Measurements from ENCODE around the gene UGDH. TPM values are rescaled to one million over a fixed set of nuclear protein-coding genes. Genes with fewer than 3 reads are reported as not detected.

Gene UGDH
- total and polyA plus RNA-seq, 9 of the 15 experiments (the other 6 are each of a cell fraction or from before 2014, with no cell fraction given) = 5.5 to 21.7 (median 16.2) TPM

DNA sequence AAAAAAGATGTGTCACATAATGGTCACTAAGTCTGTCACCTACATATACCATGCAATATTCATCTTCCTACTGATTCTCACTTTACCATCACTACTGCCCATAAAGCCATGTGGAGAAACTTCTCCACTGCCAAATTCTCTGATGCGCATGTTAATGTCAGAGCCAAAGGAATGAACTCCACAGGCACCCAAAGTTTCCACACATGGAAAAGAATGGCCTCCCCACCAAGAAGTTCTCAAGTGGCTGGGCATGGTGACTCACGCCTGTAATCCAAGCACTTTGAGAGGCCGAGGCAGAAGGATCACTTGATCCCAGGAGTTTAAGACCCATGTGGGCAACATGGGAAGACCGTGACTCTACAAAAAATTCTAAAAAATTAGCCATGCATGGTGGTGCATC is 43.8 kb upstream of the UGDH start:
- Histone ChIP-seq H3K9me3 (replicated peaks; ENCODE audit: control insufficient read depth, insufficient read depth, low read depth, low read length) (no peaks in the 10 kb centered on the region), H3K9me1 (ENCODE audit: control insufficient read depth, insufficient read depth, low read length) (no peaks in the 10 kb centered on the region), H3K36me3 (ENCODE audit: control insufficient read depth, insufficient read depth, low read length) (no peaks in the 10 kb centered on the region), H3K9ac (ENCODE audit: insufficient read depth in 1 of 2, low read depth in 2 of 2, low read length in 2 of 2) (no peak overlapping the region), H3K4me2 (ENCODE audit: insufficient read depth, low read length) (no peak overlapping the region), H3K4me3 (no peak overlapping the region), H3K27ac (ENCODE audit: extremely low read depth, low read depth, low read length) (no peak overlapping the region), H3K27me3 (ENCODE audit: control insufficient read depth in 2 of 2, insufficient read depth in 2 of 2, low read length in 2 of 2) (no peaks in the 10 kb centered on the region), H3K79me2 (ENCODE audit: control insufficient read depth, insufficient read depth, low read length) (no peaks in the 10 kb centered on the region), H3K4me1 (replicated peaks in 1 of 2; ENCODE audit: control insufficient read depth in 2 of 2, insufficient read depth in 2 of 2, low read length in 2 of 2) (no peaks in the 10 kb centered on the region; a peak in 1 of 5 replicates), H4K20me1 (replicated peaks; ENCODE audit: control insufficient read depth, insufficient read depth, low read length) (no peaks in the 10 kb centered on the region), H2AFZ (ENCODE audit: low read depth, low read length) (no peak overlapping the region)
- intact Hi-C loops (cut with micrococcal nuclease) (no loop called here), in situ Hi-C loops (cut with MboI) (no loop called here)
- ChIA-PET POLR2A (interaction anchor here (1.0 kb wide), 1 partner anchor 12 kb away, joined by 3 read pairs; no protein-coding TSS in a partner anchor), CTCF (ENCODE audit: low intra/inter-chr PET ratio) (no interaction called here)
- WGBS (ENCODE audit: insufficient coverage, low coverage, missing lambda C conversion rate) = 47% methylated on average over 4 of the region's 4 CpGs
- ATAC-seq = no peak
- no peak for FAIRE-seq
- BruUV-seq (replicated peaks) = no TSS peak
- DNase-seq (ENCODE audit: extremely low read depth in 1 of 4, low spot score in 3 of 4) = no peak
- TF ChIP-seq PHB2 (IDR thresholded peaks at IDR 0.05; ENCODE audit: low read depth) = no peak

DNA sequence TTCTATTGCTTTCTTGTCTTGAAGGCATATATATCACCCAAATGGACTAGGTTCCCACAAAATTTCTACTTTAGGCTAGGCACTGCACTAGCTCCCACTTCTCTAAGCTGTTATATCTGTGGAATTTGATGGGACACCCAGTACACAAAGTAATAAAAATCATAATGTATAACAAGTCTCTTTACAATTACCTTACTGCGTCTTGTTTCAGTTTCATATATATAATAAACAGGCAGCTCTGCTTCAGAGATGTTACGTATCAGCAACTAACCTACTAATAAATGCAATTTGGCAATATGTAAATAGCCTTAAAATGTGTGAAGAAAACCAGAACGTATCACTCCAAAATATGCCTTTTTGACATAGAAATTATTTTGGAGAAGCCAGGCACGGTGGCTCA is 42.0 kb upstream of the UGDH start:
- BruUV-seq (replicated peaks) = no TSS peak
- 61% methylated on average over 4 of the region's 4 CpGs for WGBS (ENCODE audit: insufficient coverage, low coverage, missing lambda C conversion rate)
- H4K20me1 ChIP-seq (replicated peaks; ENCODE audit: control insufficient read depth, insufficient read depth, low read length) = no peaks in the 10 kb centered on the region
- FAIRE-seq (no peak), ATAC-seq (no peak), DNase-seq (ENCODE audit: extremely low read depth in 1 of 4, low spot score in 3 of 4) (no peak)
- ChIA-PET CTCF (ENCODE audit: low intra/inter-chr PET ratio) (no interaction called here), POLR2A (interaction anchor here (0.5 kb wide), 1 partner anchor 70 kb away, joined by 3 read pairs; the partner anchor contains the start of gene SMIM14)
- H3K4me3 ChIP-seq = no peak overlapping the region
- TF ChIP-seq IFI16 (CRISPR knock-in tag; IDR thresholded peaks at IDR 0.05) (no peak), ZNF316 (IDR thresholded peaks at IDR 0.05) (no peak), SMARCC2 (IDR thresholded peaks at IDR 0.05; ENCODE audit: low read depth) (no peak), BACH1 (tag; IDR thresholded peaks at IDR 0.05) (no peak), ZNF253 (CRISPR knock-in tag; conservative IDR thresholded peaks at IDR 0.05) (no peak), NBN (IDR thresholded peaks at IDR 0.05; ENCODE audit: low read depth) (no peak)
- TF ChIP-seq, protein P1, sequence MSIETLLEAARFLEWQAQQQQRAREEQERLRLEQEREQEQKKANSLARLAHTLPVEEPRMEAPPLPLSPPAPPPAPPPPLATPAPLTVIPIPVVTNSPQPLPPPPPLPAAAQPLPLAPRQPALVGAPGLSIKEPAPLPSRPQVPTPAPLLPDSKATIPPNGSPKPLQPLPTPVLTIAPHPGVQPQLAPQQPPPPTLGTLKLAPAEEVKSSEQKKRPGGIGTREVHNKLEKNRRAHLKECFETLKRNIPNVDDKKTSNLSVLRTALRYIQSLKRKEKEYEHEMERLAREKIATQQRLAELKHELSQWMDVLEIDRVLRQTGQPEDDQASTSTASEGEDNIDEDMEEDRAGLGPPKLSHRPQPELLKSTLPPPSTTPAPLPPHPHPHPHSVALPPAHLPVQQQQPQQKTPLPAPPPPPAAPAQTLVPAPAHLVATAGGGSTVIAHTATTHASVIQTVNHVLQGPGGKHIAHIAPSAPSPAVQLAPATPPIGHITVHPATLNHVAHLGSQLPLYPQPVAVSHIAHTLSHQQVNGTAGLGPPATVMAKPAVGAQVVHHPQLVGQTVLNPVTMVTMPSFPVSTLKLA (conservative IDR thresholded peaks at IDR 0.05) = 0 out of 4 replicates have a peak, but pooled peaks of 1 of the 2 experiments have one; percentile 6
- no peaks in the 10 kb centered on the region for H3K9me1 ChIP-seq (ENCODE audit: control insufficient read depth, insufficient read depth, low read length)
- no peaks in the 10 kb centered on the region for H3K27me3 ChIP-seq (ENCODE audit: control insufficient read depth in 2 of 2, insufficient read depth in 2 of 2, low read length in 2 of 2)
- H3K36me3 ChIP-seq (ENCODE audit: control insufficient read depth, insufficient read depth, low read length) = no peaks in the 10 kb centered on the region
- H3K4me1 ChIP-seq (replicated peaks in 1 of 2; ENCODE audit: control insufficient read depth in 2 of 2, insufficient read depth in 2 of 2, low read length in 2 of 2) = no peaks in the 10 kb centered on the region; a peak in 1 of 5 replicates
- intact Hi-C loops (cut with micrococcal nuclease) = no loop called here
- no peaks in the 10 kb centered on the region for H3K79me2 ChIP-seq (ENCODE audit: control insufficient read depth, insufficient read depth, low read length)
- no peaks in the 10 kb centered on the region for H3K9me3 ChIP-seq (replicated peaks; ENCODE audit: control insufficient read depth, insufficient read depth, low read depth, low read length)
- H3K27ac ChIP-seq (ENCODE audit: extremely low read depth, low read depth, low read length) = no peak overlapping the region
- no peak overlapping the region for H3K4me2 ChIP-seq (ENCODE audit: insufficient read depth, low read length)
- peak overlapping the region; percentile 63 for H2AFZ ChIP-seq (ENCODE audit: low read depth, low read length)
- H3K9ac ChIP-seq (ENCODE audit: insufficient read depth in 1 of 2, low read depth in 2 of 2, low read length in 2 of 2) = no peak overlapping the region
- in situ Hi-C loops (cut with MboI) = no loop called here
